AG08395 (cell line): ENCODE data around the gene GRID1.
"Not testable (repeated sequence)": the region's sequence is repeated elsewhere in the genome, so short reads cannot be mapped to it uniquely, and the experiment has no call there.

Experiments used
- DNase-seq: peaks from one replicate; pipeline ENCODE4 v3.0.0; 2012; ENCODE audit warnings: mixed read lengths, low spot score

GRID1 gene

DNA sequence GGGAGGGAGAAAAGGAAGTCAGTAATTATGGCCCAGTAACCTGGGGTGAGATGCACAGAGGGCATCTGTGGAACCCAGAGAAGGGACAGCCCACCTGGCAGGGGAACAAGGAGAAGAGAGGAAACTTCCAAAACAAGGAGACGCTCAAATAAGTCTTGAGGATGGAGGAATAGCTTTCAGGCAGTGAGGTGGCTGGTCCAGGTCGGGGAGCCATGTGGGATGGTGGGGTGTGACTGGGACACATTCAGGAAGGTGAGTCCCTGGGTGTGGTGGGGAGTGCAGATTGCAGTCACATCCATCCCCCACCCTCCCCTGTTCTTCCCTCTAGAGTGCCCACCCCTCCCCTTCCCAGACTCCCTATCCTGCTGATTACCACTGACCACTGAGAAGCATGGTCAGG, 175.4 kb downstream of the GRID1 start:
- no peak for DNase-seq

DNA sequence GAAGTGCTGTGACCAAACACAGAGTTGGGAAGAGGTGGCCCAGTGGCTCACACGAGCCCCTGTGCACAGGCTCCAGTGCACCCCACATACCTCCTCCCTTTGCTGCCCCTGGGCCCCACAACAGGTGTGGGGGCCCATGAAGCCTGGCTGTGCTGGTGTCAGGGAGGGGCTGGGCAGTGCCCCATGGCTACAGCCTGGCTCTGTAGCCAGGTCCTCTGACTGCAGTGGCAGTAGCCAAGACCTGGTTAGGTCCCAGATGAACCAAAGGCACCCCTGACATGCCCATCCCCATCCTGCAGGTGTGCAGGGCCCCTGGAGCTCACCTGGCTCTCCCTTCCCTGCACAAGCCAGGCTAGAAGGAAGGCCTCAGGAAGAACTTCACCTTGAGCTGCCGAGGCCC, 176.3 kb downstream of the GRID1 start:
- no peak for DNase-seq

DNA sequence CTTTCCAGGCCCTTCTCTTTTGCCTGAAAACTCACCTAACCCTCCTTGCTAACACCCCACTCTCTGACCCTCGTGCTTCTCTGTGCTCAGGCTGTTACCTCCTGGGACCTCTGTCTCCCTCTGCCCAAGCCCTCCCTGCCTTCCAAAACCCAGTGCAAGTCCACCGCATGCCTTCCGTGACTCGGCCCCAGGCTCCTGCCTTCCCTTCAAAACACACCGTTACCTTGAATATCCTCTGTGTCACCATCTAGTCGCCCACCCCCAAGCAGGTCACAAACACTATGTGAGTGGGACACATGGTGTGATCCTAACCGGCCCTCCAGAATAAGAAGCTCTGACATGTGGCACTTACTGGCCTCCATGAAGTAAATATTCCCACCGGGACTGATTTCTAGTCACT, 176.7 kb downstream of the GRID1 start:
- DNase-seq = no peak

DNA sequence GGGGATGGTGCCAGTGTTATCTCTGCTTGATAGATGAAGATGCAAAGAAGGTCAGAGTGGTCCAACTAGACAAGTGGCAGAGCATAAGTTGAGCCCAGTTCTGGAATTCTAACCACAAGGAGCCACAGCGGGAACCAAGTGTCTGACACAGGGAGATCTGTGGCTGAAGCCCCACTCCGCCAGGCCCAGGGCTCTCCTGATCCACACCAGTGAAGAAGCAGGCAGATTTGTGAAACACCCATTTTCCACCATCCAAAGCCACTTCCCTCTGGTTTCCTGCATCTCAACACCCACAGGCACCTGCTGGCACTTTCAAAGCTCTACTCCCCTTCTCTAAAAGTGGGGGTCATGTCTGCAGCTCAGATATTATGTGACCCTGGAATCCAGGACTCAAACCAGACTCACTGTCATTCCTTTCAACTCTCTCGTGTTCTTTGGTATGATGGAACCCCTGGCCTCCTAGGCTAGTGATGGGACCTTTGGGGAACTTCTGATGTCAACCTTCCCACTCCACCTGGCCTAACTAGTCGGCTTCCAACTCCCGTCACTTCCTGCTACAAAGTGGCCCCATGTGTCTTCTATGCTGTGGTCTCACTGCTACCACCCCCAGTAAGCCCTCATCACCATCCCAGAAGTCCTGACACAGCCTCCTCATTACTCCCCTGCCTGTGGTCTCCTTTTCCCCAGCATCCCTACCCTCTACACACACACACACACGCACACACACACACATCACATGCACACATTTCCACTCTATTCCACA, 177.6 kb downstream of the GRID1 start:
- no peak for DNase-seq

DNA sequence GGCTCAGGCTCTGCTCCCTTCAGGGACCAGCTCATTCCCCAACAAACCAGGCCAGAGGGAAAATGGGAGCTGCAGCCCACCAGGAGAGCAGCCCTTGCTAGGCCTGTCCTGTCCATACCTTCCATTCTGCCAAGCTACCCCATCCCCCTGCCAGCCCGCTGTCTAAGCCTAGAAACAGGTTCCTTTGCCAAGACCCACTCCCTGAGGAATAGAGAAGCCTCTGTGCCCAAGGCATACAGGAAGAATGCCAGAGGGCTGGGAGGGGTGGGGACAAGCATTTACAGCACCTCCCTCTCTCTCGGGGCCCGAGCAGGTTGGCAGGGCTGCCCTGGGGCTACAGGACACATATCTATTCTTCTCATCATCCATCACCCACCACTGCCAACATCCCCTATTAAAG, 178.3 kb downstream of the GRID1 start:
- no peak for DNase-seq

DNA sequence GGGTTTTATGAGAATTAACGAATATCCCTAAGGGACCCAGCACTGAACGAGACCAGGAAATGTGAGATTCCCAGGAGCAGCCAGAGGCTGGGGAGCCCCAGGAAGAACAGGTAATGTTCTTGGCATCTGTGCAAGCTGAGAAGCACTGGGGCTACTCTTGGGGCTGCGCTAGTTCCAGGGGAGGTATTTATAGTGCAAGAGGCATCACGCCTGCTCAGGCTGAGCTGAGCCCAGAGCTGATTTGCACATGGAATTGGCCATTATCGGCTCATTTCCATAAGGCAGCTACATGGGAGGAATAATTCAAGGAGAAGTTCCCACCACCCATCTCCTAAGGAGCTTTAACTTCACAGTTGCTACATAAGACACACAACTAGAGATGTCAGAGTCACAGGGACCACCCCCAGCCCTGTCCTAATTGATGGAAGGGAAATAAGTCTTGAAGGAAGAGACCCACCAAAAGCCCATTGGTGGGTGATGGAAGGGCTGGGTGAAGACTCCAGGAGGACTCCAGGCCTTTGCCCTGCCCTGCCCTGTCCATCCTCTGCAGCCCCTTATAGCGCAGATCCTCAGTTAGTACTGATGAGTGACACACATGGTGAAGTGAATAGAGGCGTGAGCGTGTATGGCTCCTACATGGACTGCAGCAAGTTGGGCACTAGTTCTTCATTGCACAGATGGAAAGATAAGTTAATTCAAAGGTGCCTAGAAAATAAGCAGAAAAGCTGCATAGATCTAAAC, 178.9 kb downstream of the GRID1 start:
- DNase-seq = no peak

DNA sequence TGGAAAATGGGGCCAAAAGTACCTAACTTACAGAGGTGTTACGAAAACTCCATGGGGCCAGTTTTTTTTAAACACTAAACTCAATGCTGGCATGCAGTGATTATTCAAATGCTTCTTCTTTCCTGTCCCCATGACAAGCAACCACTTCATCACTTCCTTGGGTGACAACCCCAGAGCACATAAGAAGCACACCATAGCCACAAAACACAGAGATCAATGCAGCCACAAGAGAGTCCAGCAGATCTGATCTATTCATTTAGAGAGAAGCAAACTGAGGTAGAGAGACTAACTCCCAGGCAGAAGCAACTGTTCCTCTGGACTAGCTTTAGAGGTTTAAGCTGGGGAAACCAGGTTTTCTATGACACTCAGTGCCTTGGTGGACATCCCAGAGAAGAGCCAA, 180.0 kb downstream of the GRID1 start:
- no peak for DNase-seq

DNA sequence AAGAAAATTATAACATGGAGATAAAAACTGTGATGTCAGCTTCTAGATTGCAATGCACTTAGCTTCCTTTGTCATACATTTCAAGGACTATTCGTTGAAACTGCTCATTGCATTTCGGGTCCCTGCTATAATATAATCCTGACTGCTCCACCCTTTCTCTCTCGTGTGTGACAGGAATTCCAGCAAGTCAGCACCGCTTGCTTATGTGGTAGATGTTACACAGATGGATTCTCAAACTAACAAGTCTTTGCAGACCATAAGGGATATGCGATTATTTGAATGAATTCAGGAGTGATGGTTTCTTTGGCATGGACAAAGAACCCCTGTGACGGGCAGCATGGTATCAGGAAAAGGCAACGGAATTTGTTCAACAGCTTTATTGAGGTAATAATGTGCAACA, 184.0 kb downstream of the GRID1 start:
- no peak for DNase-seq

DNA sequence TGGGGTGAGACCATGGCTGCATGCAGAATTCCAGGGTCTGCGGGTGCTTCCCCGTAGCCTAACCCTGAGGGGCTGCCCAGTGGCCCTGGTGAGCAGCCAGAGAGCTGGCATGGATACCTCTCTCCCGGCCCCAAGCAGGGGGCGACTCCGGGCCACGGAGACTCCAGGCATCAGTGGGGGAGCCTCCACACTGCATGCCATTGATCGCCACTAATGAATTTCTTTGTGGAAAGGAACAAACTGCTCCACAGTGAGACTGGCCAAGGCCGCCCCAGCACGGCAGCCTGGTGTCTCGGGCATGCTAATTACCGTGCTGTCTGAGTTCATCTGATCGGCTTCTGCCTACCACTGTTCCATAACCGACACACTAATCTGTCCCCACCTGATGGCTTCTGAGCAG, 184.4 kb downstream of the GRID1 start:
- no peak for DNase-seq

DNA sequence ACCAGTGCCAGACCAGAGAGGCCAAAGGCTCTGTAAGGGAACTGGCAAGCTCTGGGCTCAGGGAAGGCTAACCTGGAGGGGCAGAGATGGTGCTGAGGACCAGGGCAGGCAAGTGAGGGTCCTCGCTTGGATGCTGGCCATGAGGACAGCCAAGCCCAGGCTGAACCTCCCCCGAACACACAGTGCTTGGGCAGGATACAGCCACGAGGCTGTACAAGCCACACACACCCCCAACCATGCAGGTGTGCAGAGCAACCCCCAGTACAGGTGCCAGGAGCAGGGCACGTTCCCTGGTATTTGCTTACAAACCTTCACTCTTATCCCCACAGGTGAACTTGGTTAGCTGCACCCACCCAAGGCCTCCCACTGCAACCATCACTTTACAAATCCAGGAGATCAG, 185.7 kb downstream of the GRID1 start:
- no peak for DNase-seq

DNA sequence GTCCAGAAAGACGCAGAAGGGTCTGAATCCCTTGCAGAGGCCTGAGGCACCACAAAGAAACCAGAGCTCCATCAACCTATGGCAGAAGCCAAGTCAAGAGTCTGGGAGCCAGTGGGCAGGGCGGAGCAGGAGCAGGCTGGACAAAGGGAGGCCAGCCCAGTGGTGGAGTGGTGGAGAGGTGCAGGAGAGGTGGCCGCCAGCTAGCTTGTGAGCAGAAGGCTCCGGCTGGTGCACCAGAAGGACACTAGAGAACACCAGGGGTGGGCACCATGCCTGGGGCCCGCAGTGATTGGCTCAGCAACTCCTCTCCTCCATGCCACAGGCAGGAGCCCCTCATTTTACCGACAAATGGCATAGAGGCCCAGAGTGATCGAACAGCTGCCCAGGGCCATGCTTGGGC, 186.6 kb downstream of the GRID1 start:
- no peak for DNase-seq

DNA sequence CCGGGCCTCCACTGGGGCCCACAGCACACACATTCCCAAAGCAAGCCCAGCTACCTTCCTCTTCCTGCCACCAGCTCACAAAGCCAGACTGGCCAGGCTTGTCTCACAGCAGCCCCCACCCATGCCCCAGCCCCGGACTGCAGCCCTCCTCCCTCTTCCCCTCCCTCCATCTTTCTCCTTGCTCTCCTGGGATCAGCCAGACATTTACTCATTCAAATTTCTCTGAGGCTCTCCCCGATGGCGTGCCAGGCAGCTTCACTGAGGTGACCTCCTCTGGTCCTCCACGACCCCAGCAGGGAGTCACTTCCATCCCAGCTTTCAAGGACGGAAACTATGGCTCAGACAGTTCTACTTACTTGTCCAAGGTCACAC, 187.5 kb downstream of the GRID1 start:
- DNase-seq = no peak

DNA sequence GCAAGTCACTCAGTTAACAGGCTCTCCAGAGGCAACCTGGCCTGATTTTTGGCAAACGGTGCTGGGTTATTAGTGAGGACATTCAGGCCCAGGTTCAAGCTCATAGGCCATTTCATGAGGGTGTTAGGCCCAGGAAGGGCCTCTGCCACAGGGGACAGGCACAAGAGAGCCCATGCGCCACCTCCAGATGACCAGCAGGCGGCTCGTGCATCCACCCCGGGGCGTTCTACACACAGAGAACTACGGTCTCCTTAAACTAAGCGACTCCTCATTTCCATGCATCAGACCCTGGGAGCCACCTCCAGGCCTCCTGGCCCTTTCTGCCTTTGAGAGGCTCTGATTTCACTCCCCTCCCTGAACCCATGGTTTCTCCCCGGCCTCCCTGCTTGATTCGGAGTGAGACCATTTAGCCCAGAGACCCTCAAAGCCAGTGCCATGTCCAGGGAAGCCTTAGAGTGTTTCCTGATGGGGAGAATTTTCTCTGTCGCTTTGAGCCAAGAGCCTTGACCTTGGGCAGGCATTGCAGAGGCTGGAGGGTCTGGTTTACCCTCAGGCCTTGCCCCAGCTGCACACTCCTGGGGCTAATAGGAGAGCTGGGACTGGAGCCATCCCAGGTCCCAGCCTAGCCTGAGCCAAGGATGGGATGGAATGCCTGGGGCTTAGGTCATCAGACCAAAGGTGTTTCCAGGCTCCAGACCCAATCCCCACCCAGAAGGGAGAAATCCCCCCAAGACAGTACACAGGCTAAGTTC, 188.0 kb downstream of the GRID1 start:
- peak; percentile 36 for DNase-seq

DNA sequence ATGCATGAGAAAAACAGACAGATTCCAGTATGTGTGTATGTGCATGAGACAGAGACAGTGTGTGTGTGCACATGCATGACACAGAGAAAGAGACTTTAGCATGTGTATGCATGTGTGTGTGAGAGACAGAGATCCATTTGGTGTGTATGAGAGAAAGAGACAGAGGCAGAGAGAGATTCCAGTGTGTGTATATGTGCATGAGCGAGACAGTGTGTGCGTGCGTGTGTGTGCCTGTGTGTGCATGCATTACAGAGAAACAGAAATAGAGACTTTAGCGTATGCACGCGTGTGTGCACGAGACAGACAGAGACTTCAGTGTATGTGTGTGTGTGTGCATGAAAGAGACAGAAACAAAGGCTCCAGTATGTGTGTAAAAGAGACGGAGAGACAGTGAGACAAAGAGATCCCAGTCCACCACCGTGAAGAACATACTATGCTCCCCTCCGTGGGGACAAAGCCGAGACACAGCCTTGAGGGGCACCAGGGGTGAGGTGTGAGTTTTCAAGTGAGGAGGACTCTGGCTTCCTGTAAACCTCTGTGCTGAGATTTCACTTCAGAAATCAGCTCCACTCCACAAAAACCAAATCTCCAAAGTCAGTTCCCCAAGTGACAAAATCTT, 188.9 kb downstream of the GRID1 start:
- no peak for DNase-seq

DNA sequence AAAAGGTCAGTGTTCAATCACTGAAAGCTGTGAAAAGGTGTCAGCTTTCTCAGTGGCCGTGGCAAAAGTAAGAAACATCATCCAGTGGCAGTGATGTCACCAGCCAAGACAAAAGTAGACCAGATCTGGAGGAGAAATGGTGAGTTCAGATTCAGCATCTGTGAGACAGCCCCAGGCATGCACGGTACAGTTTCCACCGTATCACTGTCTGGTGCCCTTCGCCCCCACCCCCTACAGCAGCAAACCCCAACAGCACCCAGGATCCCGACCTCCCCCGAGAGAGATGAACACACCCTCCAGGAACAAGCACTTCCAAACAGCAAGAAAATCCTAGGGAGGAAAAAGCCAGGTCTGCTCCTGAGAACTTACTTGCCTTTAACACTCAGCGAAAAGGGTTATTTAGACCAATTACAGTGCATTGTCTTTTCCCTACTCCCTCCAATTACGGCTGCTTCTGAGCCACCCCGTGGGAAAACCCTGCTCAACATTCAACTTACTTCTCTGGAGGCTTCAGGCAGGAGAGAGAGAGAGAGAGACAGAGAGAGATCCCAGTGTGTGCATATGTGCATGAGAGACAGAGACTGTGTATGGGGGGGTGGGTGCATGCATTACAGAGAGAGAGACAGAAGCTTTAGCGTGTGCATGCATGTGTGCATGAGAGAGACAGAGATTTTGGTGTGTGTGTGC, 189.6 kb downstream of the GRID1 start:
- no peak for DNase-seq

DNA sequence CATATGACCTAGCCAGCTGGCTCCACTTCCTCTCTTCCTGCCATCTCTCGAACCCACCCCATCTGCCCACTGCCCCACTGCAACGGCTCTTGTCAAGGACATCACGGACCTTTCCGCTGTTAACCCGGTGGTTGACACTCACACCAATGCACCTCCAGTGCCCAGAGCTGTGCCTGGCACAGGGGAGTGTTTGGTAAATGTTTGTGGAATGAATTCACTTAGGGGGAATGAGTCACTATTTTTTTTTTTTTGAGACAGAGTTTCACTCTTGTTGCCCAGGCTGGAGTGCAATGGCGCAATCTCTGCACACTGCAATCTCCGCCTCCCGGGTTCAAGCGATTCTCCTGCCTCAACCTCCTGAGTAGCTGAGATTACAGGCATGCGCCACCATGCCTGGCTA, 191.1 kb downstream of the GRID1 start:
- not testable (repeated sequence) for DNase-seq

DNA sequence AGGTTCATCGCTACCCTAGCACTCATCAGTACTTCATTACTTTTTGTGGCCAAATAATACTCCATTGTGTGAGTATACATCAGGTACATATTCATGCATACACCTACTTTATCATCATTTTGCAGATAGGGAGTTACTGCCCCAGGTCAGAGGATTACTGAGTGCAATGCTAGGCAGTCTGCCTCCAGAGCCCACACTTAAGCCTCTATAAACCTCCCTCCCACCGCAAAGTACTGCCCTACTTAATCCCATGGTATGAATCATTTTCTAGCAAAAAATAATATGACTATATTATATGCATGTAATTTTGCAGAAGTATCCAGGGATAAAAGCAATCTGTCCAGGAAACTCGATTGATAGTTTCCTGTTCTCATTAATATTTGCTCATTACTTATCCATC, 194.3 kb downstream of the GRID1 start:
- DNase-seq = no peak

DNA sequence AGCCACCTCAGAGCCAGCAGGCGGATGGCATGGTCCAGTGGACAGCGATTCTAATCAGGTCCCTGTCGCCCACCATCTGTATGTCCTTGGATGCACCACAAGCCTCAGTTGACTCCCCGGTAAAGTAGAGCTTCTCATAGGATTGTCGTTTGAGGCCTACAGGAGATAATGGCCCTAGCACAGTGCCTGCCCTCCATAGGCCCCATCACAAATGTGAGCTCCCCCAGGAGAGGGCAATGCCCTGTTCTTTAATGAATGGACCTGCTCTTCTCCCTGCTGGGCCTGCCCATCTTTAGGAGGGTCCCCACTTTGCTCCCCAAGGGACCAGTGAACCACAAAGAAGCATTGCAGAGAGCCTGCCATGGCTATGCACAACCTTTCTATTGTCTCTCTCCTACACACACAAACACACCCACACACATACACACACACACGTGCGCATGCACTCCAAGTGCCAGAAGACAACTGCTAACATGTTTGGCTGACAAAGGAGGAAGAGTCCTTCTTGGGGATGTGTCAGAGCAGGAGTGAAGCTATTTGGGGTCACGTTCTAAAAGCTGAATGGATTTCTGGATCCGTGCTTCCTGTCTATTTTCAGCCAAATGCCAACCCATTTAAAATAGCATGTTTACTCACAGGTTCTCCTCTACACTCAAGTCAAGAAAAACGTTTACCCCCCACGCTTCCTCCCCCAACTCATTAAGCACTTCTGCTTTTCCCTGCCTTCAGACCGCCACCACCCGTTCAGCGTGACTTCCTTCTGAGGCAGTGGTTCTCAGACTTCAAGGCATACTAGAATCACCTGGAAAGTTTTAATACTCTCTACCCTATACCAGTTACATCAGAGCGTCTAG, 196.1 kb downstream of the GRID1 start:
- DNase-seq = no peak

DNA sequence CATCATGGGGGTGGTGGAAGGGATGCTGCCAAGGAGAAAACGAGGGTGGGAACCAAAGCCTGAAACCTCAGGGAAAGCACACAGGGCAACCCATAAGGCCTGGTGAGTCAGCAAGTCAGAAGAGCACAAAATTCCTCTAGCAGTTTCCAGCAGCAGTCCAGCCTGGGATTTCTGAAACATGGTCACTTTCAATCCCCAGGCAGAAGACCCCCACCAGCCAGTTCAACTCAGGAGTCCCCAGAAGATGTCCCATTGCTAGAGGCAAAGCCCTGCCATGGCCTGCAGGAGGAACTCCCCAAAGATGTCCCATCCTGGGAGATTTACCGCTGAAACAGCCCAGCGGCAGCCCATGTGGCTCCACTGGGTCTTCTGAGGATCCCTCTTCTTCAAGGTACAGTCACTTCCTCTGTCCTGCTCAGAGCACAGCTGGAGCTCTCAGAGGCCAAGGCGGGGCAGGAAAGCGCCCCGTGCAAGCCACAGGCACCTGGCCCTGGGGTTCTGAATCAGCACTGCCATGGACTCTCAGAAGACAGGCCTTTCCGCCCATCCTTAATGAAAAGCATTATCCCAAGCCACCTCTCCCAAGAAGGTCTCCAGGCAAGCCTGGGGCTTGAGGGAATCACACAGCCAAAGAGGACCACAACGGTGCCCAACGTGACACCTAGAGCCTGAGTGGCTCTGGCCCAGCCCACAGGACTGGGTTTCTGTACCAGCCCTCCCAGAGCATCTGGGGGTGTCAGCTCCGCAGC, 196.9 kb downstream of the GRID1 start:
- no peak for DNase-seq

DNA sequence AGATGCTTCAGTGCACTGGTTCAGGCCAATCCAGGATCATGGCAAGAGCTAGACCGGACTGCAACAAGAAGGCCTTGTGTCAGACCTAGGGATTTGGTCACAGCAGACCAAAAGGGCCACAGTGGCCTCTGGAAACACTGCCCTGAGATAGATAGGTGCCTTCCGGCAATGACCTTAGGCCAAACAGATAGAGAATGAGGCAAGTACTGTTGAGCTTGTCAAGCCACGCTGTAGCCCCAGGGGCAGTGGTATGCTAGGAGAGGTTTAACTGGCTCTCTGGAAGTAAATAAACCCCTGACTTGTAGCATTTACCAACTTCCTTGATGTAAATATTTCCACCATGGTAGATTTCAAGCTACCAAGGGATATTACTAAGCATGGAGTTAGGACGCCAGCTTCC, 197.5 kb downstream of the GRID1 start:
- DNase-seq = no peak
